Endothelial cell of hepatic sinusoid (primary cell): ENCODE results near the gene ZNF529.
"Not testable (repeated sequence)": the region's sequence is repeated elsewhere in the genome, so short reads cannot be mapped to it uniquely, and the experiment has no call there.

Source experiments
- in situ Hi-C: cut with HindIII; loops from 2 replicates; pipeline ENCODE4 v1.10.0; 2017; ENCODE audit warnings: low sequenced_read_pairs

ZNF529 gene

DNA sequence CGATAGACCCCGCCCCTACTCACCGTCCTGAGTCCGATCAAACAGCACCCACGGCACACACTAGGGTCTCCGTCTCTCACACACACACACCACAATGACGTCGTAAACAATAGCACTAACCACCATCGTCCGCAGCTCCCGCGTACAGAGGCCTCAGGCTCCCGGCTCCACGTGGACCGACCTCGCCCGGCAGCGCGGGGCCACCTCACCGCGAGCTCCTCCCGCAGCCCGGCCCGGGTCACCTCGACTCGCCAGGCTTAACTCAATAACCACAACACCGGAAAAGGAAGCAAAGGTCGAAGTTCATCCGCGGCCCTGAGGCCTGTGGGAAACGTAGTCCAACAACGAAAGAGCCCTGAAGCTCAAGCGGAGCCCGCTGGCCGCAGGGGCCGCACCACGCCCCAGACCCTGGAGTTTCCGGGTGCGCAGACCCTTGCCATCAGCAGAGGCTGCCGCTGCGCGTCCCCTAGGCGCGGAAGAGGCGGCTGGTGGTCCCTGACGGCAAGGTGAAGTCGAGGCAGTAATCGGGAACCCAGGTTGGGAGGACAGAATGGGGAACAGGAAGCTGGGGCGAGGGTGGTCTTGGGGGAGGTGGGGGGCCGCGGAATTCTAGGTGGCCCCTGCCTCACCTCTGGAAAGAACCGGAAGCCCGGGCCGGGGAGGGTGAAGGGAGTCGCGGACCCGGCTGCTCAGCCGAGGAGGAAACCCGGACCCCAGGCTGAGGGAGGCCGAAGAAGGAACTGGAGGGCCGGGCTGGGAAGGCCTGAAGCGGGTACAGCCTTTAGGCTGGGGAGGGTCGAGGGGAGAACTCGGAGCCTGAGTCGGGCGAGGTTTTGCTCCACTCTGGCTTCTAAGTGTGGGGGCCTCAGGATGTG, at the start of gene ZNF529:
Gene ZNF529 (minus strand): TSS at position 273 of the 875 bp plus-strand sequence. CDS start 946 bp downstream, outside the sequence.
- in situ Hi-C loops: no loop called here

DNA sequence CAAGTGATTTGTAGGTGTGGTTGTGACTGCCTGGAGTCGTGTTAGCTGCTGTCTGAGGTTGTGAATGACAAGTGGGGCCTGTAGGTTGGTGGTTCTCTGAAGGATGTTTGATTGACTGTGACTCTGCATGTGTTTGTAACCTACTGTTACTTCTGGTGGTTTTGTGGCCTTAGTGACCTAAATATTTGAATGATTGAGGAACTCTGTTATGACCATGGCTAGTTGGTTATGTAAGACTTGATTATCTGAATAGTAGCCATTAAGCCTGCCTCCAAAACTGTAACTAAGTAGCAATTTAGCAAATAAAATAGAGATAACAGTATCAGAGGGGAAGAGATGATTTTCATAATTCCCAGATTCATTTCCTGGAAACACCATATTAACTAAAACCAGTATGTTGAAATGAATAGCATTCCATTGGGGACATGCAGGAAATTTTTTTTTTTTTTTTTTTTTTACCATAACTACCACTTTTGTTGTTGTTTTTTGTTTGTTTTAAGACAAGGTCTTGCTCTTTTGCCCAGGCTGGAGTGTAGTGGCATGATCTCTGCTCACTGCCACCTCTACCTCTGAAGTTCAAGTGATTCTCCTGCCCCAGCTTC, 32.9 kb upstream of the ZNF529 start:
- in situ Hi-C loops: no loop called here

DNA sequence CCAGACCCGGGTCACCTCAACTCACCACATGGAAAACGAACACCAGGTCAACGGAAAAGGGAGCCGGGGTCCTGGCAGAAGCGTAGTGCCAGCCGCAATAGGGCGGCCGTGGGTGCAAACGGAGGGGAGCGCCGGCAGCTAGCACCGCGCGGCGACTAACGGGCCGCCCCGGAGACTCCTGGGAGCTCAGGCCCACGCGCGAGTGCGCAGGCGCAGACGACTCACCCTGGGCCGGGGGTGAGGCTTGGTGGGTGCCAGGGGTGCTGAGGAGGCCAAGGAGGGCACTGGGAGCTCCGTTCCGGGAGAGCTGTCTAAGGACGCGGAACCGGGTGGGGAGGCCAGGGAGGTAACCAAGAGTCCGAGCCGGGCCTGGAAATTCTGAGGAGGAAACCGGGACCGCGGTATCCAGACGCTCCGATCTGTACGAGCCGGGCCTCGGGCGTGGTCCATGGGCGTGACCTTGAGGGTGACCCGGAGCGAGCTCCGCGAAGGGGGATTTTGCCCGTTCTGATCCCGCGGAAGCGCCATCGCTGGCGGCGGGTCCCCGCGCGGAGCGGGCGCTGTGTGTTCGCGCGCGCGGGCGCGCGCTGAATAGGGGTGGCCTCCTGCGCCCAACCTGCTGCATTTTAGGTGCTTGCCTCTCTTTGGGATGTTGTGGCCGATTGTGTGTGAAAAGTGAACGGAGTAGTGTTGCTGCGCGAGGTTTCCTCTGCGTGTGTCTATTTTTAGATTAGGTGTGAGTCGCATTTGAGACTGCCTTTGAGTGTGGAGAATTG, 32.2 kb upstream of the ZNF529 start, which contains the start of gene ZNF382:
Gene ZNF382 (plus strand): TSS at position 213 of the 776 bp plus-strand sequence. CDS start 4,602 bp downstream, outside the sequence.
- in situ Hi-C loops: no loop called here

DNA sequence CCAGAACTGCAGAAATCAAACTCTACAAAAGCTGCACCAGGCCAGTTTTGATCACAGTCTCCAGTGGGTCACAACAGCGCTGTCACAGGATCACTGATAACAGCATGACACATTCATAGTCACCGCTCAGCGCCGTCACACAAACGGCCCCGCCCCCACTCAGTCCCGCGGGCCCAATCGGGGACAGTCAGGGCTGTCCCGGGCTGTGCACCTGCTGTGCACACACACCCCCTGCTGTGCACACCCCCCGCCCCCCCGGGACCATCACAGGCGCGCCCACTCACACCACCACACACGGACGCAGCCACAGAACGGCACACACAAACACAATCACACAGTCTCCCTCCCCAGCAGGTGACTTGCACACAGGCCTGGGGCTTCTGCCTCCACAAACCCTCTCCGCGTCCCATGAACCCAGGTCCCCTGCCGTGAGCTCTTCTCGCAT, 31.6 kb upstream of the ZNF529 start:
- in situ Hi-C loops: no loop called here

DNA sequence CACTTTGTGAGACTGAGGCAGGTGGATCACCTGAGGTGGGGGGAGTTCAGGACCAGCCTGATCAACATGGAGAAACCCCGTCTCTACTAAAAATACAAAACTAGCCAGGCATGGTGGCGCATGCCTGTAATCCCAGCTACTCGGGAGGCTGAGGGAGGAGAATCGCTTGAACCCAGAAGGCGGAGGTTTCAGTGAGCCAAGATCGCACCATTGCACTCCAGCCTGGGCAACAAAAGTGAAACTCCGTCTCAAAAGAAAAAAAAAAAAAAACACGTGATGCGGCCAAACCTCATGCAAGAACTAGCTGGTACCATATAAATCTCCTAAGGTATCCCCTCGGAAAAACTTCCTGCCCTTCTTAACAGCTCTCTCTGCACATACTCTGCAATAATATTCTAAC, 29.6 kb upstream of the ZNF529 start:
- in situ Hi-C loops: not testable (repeated sequence)

DNA sequence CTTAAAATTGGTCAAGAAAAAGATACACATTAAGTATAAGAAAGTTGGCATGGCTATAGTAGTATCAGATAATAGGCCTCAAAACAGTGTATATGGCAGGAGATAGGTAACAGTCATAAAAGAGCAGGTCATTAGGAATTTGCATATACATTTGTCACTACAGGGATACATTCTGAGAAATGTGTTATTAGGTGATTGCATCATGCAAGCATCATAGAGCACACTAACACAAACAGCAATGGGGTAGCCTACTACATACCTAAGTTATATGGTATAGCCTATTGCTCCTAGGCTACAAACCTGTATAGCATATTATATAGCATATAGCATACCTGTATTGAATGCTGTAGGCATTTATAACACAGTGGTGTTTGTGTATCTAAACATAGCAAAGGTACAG, 6.2 kb upstream of the ZNF529 start:
- in situ Hi-C loops: no loop called here

DNA sequence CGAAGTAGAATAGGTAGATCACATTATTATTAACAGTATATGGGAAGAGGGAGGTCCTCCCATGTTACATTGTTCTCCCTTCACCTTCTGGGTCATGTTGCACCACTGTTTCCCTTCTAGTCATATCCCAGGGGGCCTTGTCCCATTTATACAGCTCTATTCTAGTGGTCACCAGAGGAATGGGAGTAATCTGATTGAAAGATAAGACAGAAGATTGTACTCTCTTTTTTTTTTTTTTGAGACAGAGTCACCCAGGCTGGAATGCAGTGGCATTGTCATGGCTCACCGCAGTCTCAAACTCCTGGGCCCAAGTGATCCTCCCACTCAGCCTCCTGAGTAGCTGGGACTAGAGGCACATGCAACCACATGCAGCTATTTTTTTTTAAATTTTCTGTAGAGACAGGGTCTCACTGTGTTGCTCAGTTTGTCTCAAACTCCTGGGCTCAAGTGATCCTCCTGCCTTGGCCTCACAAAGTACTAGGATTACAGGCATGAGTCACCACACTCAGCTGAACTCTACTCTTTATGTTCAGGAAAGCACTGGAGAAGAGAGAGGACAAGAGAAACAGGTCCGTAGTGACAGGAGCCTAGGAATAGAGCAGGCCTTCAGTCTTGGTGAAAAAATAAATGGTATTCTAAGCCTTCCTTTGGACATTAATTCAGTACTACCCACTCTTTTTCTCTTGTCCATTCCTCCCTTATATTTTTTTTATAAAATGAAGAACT, 4.3 kb upstream of the ZNF529 start:
- in situ Hi-C loops: no loop called here

DNA sequence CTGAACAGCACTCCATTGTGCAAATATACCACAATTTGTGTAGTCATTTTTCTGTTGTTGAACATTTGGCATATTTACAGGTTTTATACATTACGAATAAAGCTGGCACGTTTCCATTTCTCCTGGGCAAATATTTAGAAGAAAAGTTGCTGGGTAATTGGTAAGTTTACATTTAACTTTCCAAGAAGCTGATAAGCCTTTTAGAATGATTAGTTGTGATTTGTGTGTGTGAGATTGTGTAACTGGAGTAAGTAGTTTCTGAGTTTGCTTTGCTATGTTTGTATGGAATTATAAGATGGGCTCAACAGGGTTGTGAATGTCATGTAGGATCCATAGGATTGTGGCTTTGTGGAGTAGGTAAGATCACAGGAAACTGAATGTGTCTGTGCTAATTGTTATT, 1.6 kb upstream of the ZNF529 start:
- in situ Hi-C loops: no loop called here

DNA sequence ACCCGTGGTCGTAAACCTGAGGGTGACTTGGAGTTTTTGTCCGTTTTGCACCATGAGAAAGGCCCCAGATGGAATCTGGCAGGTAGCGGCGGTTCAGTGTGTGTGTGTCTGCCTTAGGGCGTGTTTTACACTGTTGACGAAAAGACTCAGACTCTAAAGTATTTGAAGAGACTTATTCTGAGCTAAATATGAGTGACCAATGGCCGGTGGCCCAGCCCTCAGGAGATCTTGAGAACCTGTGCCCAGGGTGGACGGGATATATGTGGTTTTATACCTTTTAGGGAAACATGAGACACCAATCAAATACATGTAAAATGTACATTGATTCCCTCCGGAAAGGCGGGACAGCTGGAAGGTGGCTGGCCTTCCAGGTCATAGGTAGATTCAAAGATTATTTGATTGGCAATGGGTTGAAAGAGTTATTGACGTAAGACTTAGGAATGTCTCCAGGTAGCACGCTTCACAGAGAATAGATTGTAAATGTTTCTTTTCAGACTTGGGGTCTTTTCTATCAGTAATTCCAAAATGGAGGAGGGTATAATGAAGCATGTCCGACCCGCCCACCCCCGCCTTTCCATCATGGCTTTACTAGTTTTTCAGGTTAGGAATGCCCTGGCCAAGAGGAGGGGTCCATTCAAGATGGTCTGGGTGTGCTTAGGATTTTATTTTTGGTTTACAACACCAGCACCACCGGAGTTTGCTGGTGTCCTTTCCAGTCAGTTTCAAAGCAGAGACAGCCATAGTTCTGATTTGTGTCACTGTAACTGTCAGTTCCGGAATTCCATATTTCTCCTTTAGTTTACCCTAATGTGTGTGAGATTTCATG, 1.0 kb upstream of the ZNF529 start:
- in situ Hi-C loops: no loop called here

DNA sequence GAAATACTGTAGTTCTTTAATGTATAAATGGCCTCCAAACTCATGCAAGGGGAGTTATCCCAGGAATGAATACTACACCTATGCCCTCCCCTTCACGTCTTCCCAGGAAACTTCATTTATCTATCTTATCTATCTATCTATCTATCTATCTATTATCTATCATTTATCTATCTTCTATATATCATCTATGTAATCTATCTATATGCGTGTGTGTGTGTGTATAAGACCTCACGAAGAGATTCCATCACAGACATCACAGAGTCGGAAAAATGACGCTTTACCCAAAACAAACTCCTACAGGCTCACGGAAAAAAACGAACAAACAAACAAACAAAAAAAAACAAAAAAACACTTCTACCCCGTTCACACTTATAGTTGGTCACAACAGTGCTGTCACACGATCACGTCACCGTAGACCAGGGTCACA, 486 bp downstream of the ZNF529 start:
- in situ Hi-C loops: no loop called here

DNA sequence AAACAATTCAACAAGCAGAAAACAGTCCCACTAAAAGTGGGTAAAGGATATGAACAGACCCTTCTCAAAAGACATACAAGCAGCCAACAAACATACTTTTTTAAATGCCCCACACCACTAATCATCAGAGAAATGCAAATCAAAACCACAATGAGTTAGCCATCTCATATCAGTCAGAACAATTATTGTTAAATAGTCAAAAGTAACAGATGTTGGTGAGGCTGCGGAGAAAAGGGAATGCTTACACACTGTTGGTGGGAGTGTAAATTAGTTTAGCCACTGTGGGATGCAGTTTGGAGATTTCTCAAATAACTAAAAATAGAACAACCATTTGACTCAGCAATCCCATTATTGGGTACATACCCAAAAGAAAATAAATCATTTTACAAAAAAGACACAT, 8.7 kb downstream of the ZNF529 start:
- in situ Hi-C loops: no loop called here

DNA sequence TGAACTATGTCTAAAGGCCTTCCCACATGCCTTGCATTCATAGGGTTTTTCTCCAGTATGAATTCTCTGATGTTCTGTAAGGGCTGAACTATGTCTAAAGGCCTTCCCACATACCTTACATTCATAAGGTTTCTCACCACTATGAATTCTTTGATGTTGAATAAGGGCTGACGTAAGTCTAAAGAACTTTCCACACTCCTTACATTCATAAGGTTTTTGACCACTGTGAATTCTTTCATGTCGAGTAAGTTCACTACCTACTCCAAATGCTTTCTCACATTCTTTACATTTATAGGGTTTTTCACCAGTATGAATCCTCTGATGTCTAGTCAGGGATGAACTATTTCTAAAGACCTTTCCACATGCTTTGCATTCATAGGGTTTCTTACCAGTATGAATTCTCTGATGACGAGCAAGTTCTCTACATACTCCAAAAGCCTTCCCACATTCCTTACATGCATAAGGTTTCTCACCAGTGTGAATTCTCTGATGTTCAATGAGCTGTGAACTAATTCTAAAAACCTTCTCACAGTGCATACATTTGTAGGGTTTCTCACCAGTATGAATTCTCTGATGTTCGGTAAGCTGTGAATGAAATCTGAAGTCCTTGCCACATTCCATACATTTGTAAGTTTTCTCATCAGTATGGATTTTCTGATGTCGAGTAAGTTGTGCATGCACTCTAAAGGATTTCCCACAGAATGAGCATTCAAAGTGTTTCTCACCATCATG, 25.9 kb downstream of the ZNF529 start:
- in situ Hi-C loops: no loop called here

DNA sequence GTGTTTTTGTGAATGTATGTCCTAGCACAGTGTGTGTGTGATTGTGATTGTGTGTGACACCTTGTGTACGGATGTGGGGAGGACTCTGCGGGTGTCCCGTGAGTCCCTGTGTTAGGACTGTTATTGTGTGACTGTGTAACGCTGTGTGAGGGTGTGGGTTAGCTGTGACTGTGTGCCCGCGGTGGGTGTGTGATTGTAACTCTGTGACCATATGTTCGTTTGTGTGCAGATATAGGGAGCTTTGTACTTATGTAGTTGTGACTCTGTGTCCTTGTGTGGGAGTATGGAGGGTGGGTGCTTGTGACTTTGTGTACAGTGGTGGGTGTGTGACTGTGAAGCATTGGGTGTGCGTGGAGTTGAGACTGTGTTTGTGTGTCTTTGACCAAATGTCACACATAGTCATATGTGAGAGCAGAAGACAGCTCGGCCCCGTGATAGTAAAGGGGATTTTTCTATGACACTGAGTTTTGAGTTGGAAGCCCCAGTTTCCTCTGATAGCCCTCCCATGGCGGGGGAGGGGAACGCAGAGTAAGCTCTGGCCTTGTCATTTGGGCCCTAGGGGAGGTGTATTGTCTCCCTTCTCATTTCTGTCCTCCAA, 44.1 kb downstream of the ZNF529 start:
- in situ Hi-C loops: no loop called here

DNA sequence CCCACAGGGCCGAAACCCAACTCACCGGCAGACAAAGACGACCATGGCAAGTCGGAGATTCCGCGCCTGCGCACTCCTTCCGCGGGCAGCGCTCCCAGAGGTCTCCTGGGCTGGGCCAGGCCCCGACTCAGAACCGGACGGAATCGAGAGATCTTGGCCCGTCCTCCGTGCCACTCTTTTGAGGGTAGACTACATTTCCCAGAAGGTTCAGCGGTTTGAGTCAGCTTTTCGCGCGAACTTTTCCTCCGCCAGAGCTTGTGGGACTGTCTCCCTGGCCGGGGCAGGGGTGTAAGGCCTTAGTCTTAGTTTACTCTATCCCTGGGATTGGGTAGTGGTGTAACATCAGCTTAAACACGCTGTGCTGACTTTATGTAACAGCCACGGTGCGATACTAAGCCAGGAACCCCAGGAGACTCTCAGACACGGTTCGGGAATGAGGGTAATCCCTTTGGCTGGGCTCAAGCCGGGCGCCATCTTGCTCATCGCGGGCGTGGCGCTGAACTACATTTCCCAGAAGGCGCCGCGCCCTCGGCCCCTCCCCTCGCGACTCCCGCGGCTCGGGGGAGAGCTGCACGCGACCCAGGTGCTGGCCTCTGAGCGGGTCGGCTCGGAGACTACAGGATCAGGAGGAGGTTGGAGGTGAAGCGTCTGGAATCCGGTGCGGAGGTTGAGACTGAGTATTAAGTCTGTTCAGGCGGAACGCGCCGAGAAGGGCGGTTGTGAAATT, 44.7 kb downstream of the ZNF529 start, which contains the start of gene ZNF260:
Gene ZNF260 (minus strand): TSS at position 78 of the 727 bp plus-strand sequence. CDS start 13,033 bp downstream, outside the sequence.
- in situ Hi-C loops: no loop called here

DNA sequence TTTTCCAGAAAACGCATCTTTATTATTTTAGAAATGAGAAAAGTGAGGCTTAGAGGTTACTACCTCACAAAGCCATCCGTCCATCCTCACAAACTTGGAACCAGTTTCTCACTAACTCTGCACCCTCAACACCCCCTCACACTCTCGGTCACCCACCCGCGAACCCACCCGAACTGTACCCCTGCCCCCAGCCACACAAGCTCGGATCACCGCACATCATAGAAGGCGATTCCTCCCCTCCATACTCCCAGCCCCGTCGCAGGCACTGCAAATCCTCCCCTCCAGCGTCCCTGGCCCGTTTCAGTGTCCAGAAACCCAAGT, 45.3 kb downstream of the ZNF529 start:
- in situ Hi-C loops: no loop called here

DNA sequence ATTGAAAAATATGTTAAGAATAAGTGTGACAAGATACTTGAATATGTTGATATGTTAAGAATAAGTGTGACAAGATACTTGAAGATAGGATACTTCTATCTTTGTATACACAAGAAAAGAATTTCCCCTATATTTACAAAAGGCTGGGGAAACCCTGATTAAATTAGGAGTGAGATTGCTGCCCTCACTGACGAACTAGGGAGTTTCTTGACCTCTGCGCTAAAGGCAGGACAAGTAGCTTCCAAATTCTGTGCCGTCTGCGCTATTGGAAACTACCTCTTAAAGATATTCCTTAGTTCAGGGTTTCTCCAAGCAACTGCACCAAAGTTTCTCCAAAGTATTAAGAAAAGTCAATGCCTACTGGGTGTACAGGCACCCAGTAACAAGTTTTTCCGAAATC, 45.8 kb downstream of the ZNF529 start:
- in situ Hi-C loops: no loop called here

DNA sequence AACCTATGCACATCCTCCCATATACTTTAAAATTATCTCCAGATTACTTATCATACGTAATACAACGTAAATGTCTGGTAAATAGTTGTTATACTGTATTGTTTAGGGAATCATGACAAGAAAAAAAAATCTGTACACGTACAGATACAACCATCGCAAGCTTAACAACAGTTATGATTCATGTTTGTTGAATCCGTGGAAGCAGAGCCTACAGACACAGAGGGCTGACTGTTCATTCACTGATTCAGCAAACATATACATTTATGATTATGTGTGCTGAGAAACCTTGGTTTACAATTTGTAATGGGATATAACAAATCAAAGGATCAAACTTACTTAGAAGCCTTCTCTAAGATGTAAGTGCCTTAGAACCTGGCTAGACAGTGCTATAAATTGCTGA, 46.5 kb downstream of the ZNF529 start:
- in situ Hi-C loops: no loop called here

DNA sequence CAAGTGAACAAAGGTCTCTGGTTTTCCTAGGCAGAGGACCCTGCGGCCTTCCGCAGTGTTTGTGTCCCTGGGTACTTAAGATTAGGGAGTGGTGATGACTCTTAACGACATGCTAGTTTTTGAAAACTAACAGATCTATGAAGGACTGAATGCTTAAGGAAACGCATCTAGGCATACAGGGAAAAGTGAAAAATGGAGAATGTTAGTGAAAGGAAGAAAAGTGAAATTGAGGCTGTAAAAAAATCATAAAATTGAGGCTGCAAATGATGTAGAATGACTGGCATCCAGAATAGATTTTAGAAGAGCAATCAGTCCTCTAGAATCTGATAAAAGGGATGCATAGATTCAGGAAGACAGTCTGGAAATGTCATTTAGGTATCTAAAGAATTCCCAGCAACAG, 48.5 kb downstream of the ZNF529 start:
- in situ Hi-C loops: no loop called here
